ENCODE measurements around the gene MICAL1.
"Not testable (repeated sequence)": the region's sequence is repeated elsewhere in the genome, so short reads cannot be mapped to it uniquely, and the experiment has no call there.

MICAL1 gene

DNA sequence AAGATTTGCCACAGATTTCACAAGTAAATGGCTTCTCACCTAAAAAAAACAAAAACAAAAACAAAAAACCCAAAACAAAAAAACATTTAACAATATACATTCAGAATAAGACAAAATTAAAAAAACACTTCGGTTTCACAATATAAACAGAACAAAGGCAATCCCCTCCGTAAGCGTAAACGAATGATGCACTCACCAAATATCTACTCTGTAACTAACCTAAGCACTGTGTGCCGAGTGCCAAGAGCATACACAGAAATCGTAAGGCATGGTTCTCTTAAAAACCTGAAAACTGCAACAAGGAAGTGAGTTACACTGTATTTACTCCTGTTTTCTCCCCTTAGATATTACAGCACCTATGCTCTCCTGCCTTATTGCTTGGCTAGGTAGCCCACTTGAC lies 12.1 kb upstream of the MICAL1 start:
- TF ChIP-seq, protein P1, sequence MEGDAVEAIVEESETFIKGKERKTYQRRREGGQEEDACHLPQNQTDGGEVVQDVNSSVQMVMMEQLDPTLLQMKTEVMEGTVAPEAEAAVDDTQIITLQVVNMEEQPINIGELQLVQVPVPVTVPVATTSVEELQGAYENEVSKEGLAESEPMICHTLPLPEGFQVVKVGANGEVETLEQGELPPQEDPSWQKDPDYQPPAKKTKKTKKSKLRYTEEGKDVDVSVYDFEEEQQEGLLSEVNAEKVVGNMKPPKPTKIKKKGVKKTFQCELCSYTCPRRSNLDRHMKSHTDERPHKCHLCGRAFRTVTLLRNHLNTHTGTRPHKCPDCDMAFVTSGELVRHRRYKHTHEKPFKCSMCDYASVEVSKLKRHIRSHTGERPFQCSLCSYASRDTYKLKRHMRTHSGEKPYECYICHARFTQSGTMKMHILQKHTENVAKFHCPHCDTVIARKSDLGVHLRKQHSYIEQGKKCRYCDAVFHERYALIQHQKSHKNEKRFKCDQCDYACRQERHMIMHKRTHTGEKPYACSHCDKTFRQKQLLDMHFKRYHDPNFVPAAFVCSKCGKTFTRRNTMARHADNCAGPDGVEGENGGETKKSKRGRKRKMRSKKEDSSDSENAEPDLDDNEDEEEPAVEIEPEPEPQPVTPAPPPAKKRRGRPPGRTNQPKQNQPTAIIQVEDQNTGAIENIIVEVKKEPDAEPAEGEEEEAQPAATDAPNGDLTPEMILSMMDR (conservative IDR thresholded peaks at IDR 0.05; ENCODE audit: low read depth, low read length), result no peak

DNA sequence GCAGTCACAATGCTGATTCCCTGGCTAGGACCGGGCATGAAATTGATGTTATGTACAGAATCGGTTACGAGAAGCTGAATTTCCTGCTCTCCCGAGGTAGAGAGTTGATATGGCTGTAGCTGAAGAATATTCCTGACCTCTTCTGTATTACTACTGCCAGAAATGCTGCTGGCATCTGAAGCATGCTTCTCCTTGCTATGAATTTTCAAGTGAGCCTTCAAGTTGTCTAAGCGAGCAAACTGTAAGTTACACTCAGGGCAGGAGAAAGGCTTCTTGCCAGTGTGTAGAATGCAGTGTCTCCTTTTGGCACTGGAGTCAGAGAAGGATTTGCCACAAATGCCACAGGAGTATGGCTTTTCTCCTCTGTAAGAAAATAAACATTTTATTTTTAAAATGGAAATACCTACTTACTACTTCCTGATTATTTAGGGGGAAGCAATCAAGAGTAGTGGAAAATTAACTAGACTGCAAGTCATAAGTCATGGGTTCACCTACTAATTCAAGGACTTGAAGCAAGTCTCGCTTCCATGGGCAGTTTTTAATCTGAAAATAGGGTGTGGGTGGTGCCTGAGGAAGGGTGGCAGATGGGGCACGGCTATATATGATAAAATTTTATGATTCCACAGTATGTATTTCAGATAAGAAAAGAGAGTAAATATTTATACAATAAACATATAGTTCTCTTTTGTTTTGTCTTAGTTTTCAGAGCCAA lies 10.8 kb upstream of the MICAL1 start:
- TF ChIP-seq, protein P1 (conservative IDR thresholded peaks at IDR 0.05; ENCODE audit: low read depth, low read length), result no peak
- no peak overlapping the region for H3K4me3 ChIP-seq (ENCODE audit: low read length)
- no peak for DNase-seq (ENCODE audit: low read depth)

More for the DNA sequence above, 12.1 kb upstream of the MICAL1 start:
- no peak for DNase-seq (ENCODE audit: low read depth)
- no peak overlapping the region for H3K4me3 ChIP-seq (ENCODE audit: low read length)

DNA sequence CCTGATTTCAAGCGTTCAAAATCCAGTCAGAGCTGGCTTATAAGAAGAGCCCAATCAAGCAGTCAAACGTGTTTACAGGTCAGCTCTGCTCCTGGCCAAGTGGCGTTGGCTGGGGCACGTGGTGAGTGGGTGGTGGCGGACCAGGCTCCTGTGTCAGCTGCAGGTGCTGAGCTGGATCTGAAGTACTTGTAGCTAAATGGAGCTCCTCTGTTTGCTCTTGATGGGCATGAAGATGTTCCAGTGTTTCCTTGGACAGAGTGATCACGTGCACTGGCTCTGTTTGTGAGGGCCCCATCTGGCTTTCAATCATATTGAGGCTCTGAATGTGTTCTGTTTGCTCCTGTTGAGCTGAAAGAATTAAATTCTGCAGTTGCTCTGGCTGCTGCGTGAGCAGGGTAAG lies 10.2 kb upstream of the MICAL1 start:
- H3K4me3 ChIP-seq (ENCODE audit: low read length), result no peak overlapping the region
- TF ChIP-seq, protein P1 (conservative IDR thresholded peaks at IDR 0.05; ENCODE audit: low read depth, low read length), result no peak
- no peak for DNase-seq (ENCODE audit: low read depth)

DNA sequence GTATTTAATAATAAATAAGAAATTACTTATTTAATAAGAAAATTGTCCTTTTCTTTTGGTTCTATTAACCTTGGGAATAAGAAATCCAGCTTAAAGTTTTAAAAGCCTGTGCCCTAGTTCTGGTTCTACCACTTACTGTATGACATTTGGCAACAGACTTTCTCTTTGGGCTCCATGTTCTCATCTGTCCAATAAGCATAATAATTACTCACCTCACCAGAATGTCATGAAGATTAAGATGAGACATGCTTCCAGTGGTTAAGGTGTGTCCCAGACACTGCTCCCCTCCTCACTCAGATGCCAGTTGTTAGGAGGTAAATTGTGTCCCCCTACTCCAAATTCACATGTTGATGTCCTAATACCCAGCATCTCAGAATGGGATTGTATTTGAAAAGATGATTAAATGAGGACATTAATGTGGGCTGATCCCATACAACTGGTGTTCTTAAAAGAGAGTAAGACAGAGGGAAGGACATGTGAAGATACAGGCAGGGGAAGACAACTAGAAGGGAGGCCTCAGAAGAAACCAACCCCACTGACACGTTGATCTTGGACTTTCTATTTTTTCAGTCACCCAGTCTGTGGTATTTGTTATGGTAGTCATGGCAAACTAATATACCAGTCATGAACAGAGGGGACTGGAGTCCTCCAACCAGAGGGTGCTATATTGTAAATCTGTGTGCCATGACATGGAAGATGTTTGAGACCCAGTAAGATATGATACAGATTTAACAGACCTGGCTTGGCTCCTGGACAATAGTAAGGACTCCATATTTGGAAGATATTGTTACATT lies 6.4 kb upstream of the MICAL1 start:
- no peak overlapping the region for H3K4me3 ChIP-seq (ENCODE audit: low read length)
- no peak for DNase-seq (ENCODE audit: low read depth)
- TF ChIP-seq, protein P1 (conservative IDR thresholded peaks at IDR 0.05; ENCODE audit: low read depth, low read length), result no peak

DNA sequence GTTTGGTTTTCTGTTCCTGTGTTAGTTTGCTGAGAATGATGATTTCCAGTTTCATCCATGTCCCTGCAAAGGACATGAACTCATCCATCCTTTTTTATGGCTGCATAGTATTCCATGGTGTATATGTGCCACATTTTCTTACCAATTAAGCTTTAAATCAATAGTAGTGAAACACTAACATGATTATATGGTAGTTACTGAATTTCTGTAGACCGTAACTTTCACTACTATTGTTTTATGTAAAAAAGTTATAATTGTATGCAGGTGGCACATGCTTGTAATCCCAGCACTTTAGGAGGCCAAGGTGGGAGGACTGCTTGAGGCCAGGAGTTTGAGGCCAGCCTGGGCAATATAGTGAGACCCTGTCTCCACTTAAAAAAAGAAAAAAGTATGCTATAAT lies 5.6 kb upstream of the MICAL1 start:
- not testable (repeated sequence) for DNase-seq (ENCODE audit: low read depth); H3K4me3 ChIP-seq (ENCODE audit: low read length)

DNA sequence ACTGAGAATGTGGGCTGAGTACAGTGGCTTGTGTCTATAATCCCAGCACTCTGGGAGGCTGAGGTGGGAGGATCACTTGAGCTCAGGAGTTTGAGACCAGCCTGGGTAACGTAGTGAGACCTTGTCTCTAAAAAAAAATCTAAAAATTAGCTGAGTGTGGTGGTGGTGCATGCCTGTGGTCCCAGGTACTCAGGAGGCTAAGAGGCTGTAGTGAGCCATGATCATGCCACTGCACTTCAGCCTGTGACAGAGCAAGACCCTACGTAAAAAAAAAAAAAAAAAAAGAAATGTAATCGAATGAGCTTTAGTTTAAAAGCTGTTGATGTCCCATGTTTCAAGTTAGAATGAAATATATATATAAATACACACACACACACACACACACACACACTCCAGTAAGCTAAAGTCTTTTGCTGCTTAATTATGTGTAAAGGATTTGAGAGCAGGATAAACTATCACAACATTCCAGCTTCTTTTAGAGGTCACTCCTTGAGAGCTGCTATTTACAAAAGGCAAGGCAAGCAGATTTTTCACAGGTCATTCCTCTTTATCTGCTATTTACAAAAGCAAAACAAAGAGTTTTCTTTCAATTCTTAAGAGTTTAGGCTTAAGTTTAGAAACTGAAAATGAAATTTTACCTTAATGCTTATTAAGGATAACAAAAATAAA lies 4.7 kb upstream of the MICAL1 start:
- peak; percentile 69 for DNase-seq (ENCODE audit: low read depth)
- TF ChIP-seq, protein P1 (conservative IDR thresholded peaks at IDR 0.05; ENCODE audit: low read depth, low read length), result no peak
- no peak overlapping the region for H3K4me3 ChIP-seq (ENCODE audit: low read length)

DNA sequence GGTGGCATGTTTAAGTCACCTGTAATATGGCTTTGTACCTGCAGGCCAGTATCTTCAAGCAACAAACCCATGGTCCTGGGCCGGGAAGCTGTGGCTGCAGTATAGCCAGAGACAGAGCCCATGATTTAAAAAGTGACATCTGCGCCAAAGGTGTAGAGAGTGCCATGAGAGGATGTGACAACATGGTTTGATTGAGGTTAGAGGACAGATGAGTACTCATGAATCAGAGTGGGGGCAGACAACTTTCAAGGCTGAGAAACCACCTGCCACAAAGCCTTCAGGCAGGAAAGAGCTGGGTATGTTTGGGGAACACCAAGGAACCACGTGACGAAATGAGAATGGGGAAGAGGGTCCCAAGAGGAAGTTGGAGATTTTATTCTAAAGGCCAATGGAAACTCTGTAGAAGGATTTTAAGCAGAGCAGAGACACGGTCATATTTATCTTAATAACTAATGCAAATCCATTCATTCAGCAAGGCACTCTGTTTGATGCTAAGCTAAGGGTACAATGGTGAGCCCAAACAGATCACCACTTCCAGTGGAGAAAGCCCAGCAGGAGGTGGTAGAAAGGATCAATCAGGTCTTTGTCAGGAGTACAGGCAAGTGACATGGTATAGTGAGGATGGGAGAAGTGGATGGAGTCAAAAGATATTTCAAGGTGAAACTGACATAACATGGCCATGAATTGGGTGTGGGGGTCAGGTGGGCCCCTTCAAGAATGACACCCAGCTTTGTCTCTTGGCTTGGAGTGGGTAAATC lies 3.4 kb upstream of the MICAL1 start:
- DNase-seq (ENCODE audit: low read depth), result no peak
- TF ChIP-seq, protein P1 (conservative IDR thresholded peaks at IDR 0.05; ENCODE audit: low read depth, low read length), result no peak
- H3K4me3 ChIP-seq (ENCODE audit: low read length), result no peak overlapping the region

Data from retinal pigment epithelial cell (primary cell).